Measurements from ENCODE around the gene GJA3. TPM values are rescaled to one million over a fixed set of nuclear protein-coding genes. Genes with fewer than 3 reads are reported as not detected.

GJA3 gene
- total and polyA plus RNA-seq, 11 donors, result 5.4 to 30.5 (median 16.5) TPM

GRCh38 chr13:20174656-20175405, 14.0 kb upstream of the GJA3 start:
- Histone ChIP-seq H3K4me3 (peak overlapping the region in 3 of 12 donors; percentile 5 to 26 (median 10)), H3K27ac (peak overlapping the region in 1 of 12 donors; percentile 78), H3K4me1 (peaks cover 0 to 14% (median 0%) of the 10 kb centered on the region in 12 donors), H3K27me3 (peaks cover 0 to 33% (median 3%) of the 10 kb centered on the region in 9 donors), H3K36me3 (no peaks in the 10 kb centered on the region), H3K9me3 (no peaks in the 10 kb centered on the region)
- DNase-seq (peak in 4 of 5 donors; percentile 54 to 82 (median 74)), ATAC-seq (peak; percentile 70 to 91 (median 82))
- intact Hi-C loops (cut with DNase I), result no loop called here
- WGBS, 4 donors, result 40 to 61% (median 55%) methylated on average over 18 to 22 of the region's 22 CpGs
- TF ChIP-seq CTCF (IDR thresholded peaks at IDR 0.05) (no peak), POLR2A (IDR thresholded peaks at IDR 0.05) (no peak)

- peaks cover 0 to 19% (median under 1%) of the 10 kb centered on the region in 9 donors for H3K27me3 ChIP-seq
- intact Hi-C loops (cut with DNase I), result no loop called here
These were observed 12.4 kb upstream of the GJA3 start for GRCh38 chr13:20173116-20173746.

GRCh38 chr13:20171364-20171763, 10.5 kb upstream of the GJA3 start:
- ATAC-seq (no peak), DNase-seq (no peak)
- intact Hi-C loops (cut with DNase I), result no loop called here

More at GRCh38 chr13:20173116-20173746, 12.4 kb upstream of the GJA3 start:
- Histone ChIP-seq H3K4me3 (no peak overlapping the region), H3K36me3 (no peaks in the 10 kb centered on the region), H3K9me3 (no peaks in the 10 kb centered on the region), H3K27ac (no peak overlapping the region), H3K4me1 (peaks cover 0 to 14% (median 0%) of the 10 kb centered on the region in 12 donors)
- TF ChIP-seq POLR2A (IDR thresholded peaks at IDR 0.05), result no peak
- no peak for ATAC-seq
- 82 to 91% (median 87%) methylated on average over 8 of the region's 8 CpGs for WGBS, 4 donors
- no peak for DNase-seq

GRCh38 chr13:20170921-20171320, 10.1 kb upstream of the GJA3 start:
- ATAC-seq (no peak), DNase-seq (no peak)
- H3K4me3 ChIP-seq, result no peak overlapping the region
- H3K27me3 ChIP-seq, result peaks cover 0 to 11% (median 4%) of the 10 kb centered on the region in 9 donors
- H3K27ac ChIP-seq, result no peak overlapping the region
- no peak for TF ChIP-seq CTCF (IDR thresholded peaks at IDR 0.05)
- no peak for TF ChIP-seq POLR2A (IDR thresholded peaks at IDR 0.05)
- H3K4me1 ChIP-seq, result peaks cover 0 to 14% (median 0%) of the 10 kb centered on the region in 12 donors
- 90 to 93% (median 92%) methylated on average over 5 of the region's 5 CpGs for WGBS, 4 donors
- no peaks in the 10 kb centered on the region for H3K9me3 ChIP-seq
- no peaks in the 10 kb centered on the region for H3K36me3 ChIP-seq
- intact Hi-C loops (cut with DNase I), result no loop called here

More at GRCh38 chr13:20171364-20171763, 10.5 kb upstream of the GJA3 start:
- Histone ChIP-seq H3K36me3 (no peaks in the 10 kb centered on the region), H3K9me3 (no peaks in the 10 kb centered on the region), H3K4me3 (no peak overlapping the region), H3K27ac (no peak overlapping the region), H3K4me1 (peaks cover 0 to 14% (median 0%) of the 10 kb centered on the region in 12 donors), H3K27me3 (peaks cover 0 to 11% (median 2%) of the 10 kb centered on the region in 9 donors)
- WGBS, 4 donors, result 54 to 86% (median 71%) methylated on average over 1 of the region's 1 CpG
- TF ChIP-seq CTCF (IDR thresholded peaks at IDR 0.05), result no peak
- no peak for TF ChIP-seq POLR2A (IDR thresholded peaks at IDR 0.05)
